ENCODE data around the gene RPS14.

Gene RPS14

GRCh38 chr5:150473673-150474358, 24.3 kb upstream of the RPS14 start:
- H3K4me1 ChIP-seq (ENCODE audit: control insufficient read depth, low read depth, low read length), result no peaks in the 10 kb centered on the region
- no peaks in the 10 kb centered on the region for H3K27me3 ChIP-seq (ENCODE audit: control insufficient read depth, insufficient read depth, low read length)
- H3K4me3 ChIP-seq (ENCODE audit: low read length), result no peak overlapping the region
- H3K27ac ChIP-seq (ENCODE audit: low read length), result no peak overlapping the region
- no peaks in the 10 kb centered on the region for H3K9me3 ChIP-seq (ENCODE audit: control insufficient read depth, low read depth, low read length)
- no peak overlapping the region for H3K9ac ChIP-seq (ENCODE audit: low read length)
- H3K36me3 ChIP-seq (ENCODE audit: control insufficient read depth, low read depth, low read length), result no peaks in the 10 kb centered on the region

- Histone ChIP-seq H3K27ac (ENCODE audit: low read length) (no peak overlapping the region), H3K4me3 (ENCODE audit: low read length) (no peak overlapping the region), H3K4me1 (ENCODE audit: control insufficient read depth, low read depth, low read length) (peaks cover under 1% of the 10 kb centered on the region), H3K36me3 (ENCODE audit: control insufficient read depth, low read depth, low read length) (no peaks in the 10 kb centered on the region), H3K9me3 (ENCODE audit: control insufficient read depth, low read depth, low read length) (no peaks in the 10 kb centered on the region), H3K27me3 (ENCODE audit: control insufficient read depth, insufficient read depth, low read length) (no peaks in the 10 kb centered on the region), H3K9ac (ENCODE audit: low read length) (no peak overlapping the region)
These were observed 20.4 kb upstream of the RPS14 start for GRCh38 chr5:150469718-150470469.

GRCh38 chr5:150468206-150468605, 18.7 kb upstream of the RPS14 start:
- peaks cover 8% of the 10 kb centered on the region for H3K4me1 ChIP-seq (ENCODE audit: control insufficient read depth, low read depth, low read length)
- H3K9ac ChIP-seq (ENCODE audit: low read length), result no peak overlapping the region
- no peak overlapping the region for H3K4me3 ChIP-seq (ENCODE audit: low read length)
- no peak overlapping the region for H3K27ac ChIP-seq (ENCODE audit: low read length)
- H3K9me3 ChIP-seq (ENCODE audit: control insufficient read depth, low read depth, low read length), result no peaks in the 10 kb centered on the region
- H3K27me3 ChIP-seq (ENCODE audit: control insufficient read depth, insufficient read depth, low read length), result no peaks in the 10 kb centered on the region
- H3K36me3 ChIP-seq (ENCODE audit: control insufficient read depth, low read depth, low read length), result no peaks in the 10 kb centered on the region

GRCh38 chr5:150465927-150466326, 16.4 kb upstream of the RPS14 start:
- Histone ChIP-seq H3K9me3 (ENCODE audit: control insufficient read depth, low read depth, low read length) (no peaks in the 10 kb centered on the region), H3K27me3 (ENCODE audit: control insufficient read depth, insufficient read depth, low read length) (no peaks in the 10 kb centered on the region), H3K27ac (ENCODE audit: low read length) (no peak overlapping the region), H3K36me3 (ENCODE audit: control insufficient read depth, low read depth, low read length) (no peaks in the 10 kb centered on the region), H3K4me1 (ENCODE audit: control insufficient read depth, low read depth, low read length) (peaks cover 13% of the 10 kb centered on the region), H3K9ac (ENCODE audit: low read length) (no peak overlapping the region), H3K4me3 (ENCODE audit: low read length) (no peak overlapping the region)

GRCh38 chr5:150464554-150465012, 15.0 kb upstream of the RPS14 start:
- Histone ChIP-seq H3K27ac (ENCODE audit: low read length) (peak overlapping the region; percentile 43), H3K36me3 (ENCODE audit: control insufficient read depth, low read depth, low read length) (no peaks in the 10 kb centered on the region), H3K27me3 (ENCODE audit: control insufficient read depth, insufficient read depth, low read length) (no peaks in the 10 kb centered on the region), H3K4me3 (ENCODE audit: low read length) (no peak overlapping the region), H3K4me1 (ENCODE audit: control insufficient read depth, low read depth, low read length) (peaks cover 15% of the 10 kb centered on the region), H3K9ac (ENCODE audit: low read length) (peak overlapping the region; percentile 34), H3K9me3 (ENCODE audit: control insufficient read depth, low read depth, low read length) (no peaks in the 10 kb centered on the region)

- Histone ChIP-seq H3K36me3 (ENCODE audit: control insufficient read depth, low read depth, low read length) (no peaks in the 10 kb centered on the region), H3K4me3 (ENCODE audit: low read length) (no peak overlapping the region), H3K9me3 (ENCODE audit: control insufficient read depth, low read depth, low read length) (no peaks in the 10 kb centered on the region), H3K27ac (ENCODE audit: low read length) (no peak overlapping the region), H3K4me1 (ENCODE audit: control insufficient read depth, low read depth, low read length) (peaks cover 20% of the 10 kb centered on the region), H3K27me3 (ENCODE audit: control insufficient read depth, insufficient read depth, low read length) (no peaks in the 10 kb centered on the region), H3K9ac (ENCODE audit: low read length) (no peak overlapping the region)
These were observed 11.7 kb upstream of the RPS14 start for GRCh38 chr5:150461231-150461630.

- Histone ChIP-seq H3K27ac (ENCODE audit: low read length) (no peak overlapping the region), H3K27me3 (ENCODE audit: control insufficient read depth, insufficient read depth, low read length) (no peaks in the 10 kb centered on the region), H3K4me1 (ENCODE audit: control insufficient read depth, low read depth, low read length) (peaks cover 20% of the 10 kb centered on the region), H3K4me3 (ENCODE audit: low read length) (no peak overlapping the region), H3K9me3 (ENCODE audit: control insufficient read depth, low read depth, low read length) (no peaks in the 10 kb centered on the region), H3K9ac (ENCODE audit: low read length) (no peak overlapping the region), H3K36me3 (ENCODE audit: control insufficient read depth, low read depth, low read length) (no peaks in the 10 kb centered on the region)
These were observed 11.2 kb upstream of the RPS14 start for GRCh38 chr5:150460781-150461180.

GRCh38 chr5:150458802-150459557, 9.4 kb upstream of the RPS14 start:
- Histone ChIP-seq H3K36me3 (ENCODE audit: control insufficient read depth, low read depth, low read length) (no peaks in the 10 kb centered on the region), H3K27me3 (ENCODE audit: control insufficient read depth, insufficient read depth, low read length) (no peaks in the 10 kb centered on the region), H3K9ac (ENCODE audit: low read length) (no peak overlapping the region), H3K9me3 (ENCODE audit: control insufficient read depth, low read depth, low read length) (no peaks in the 10 kb centered on the region), H3K4me1 (ENCODE audit: control insufficient read depth, low read depth, low read length) (peaks cover 12% of the 10 kb centered on the region), H3K4me3 (ENCODE audit: low read length) (no peak overlapping the region), H3K27ac (ENCODE audit: low read length) (no peak overlapping the region)

- H3K36me3 ChIP-seq (ENCODE audit: control insufficient read depth, low read depth, low read length), result no peaks in the 10 kb centered on the region
- H3K27ac ChIP-seq (ENCODE audit: low read length), result no peak overlapping the region
- no peak overlapping the region for H3K9ac ChIP-seq (ENCODE audit: low read length)
- H3K4me1 ChIP-seq (ENCODE audit: control insufficient read depth, low read depth, low read length), result peaks cover 12% of the 10 kb centered on the region
- no peaks in the 10 kb centered on the region for H3K9me3 ChIP-seq (ENCODE audit: control insufficient read depth, low read depth, low read length)
- no peaks in the 10 kb centered on the region for H3K27me3 ChIP-seq (ENCODE audit: control insufficient read depth, insufficient read depth, low read length)
- no peak overlapping the region for H3K4me3 ChIP-seq (ENCODE audit: low read length)
These were observed 8.2 kb upstream of the RPS14 start for GRCh38 chr5:150457562-150458240.

GRCh38 chr5:150457121-150457520, 7.6 kb upstream of the RPS14 start:
- peaks cover 12% of the 10 kb centered on the region for H3K4me1 ChIP-seq (ENCODE audit: control insufficient read depth, low read depth, low read length)
- no peaks in the 10 kb centered on the region for H3K9me3 ChIP-seq (ENCODE audit: control insufficient read depth, low read depth, low read length)
- H3K36me3 ChIP-seq (ENCODE audit: control insufficient read depth, low read depth, low read length), result no peaks in the 10 kb centered on the region
- H3K9ac ChIP-seq (ENCODE audit: low read length), result no peak overlapping the region
- H3K27me3 ChIP-seq (ENCODE audit: control insufficient read depth, insufficient read depth, low read length), result no peaks in the 10 kb centered on the region
- no peak overlapping the region for H3K4me3 ChIP-seq (ENCODE audit: low read length)
- H3K27ac ChIP-seq (ENCODE audit: low read length), result no peak overlapping the region
